ENCODE measurements around the gene DMRT3. TPM values are rescaled to one million over a fixed set of nuclear protein-coding genes. Genes with fewer than 3 reads are reported as not detected.

DMRT3 gene
- total and polyA plus RNA-seq, 11 donors, result 0.15 TPM; not detected in 10

DNA sequence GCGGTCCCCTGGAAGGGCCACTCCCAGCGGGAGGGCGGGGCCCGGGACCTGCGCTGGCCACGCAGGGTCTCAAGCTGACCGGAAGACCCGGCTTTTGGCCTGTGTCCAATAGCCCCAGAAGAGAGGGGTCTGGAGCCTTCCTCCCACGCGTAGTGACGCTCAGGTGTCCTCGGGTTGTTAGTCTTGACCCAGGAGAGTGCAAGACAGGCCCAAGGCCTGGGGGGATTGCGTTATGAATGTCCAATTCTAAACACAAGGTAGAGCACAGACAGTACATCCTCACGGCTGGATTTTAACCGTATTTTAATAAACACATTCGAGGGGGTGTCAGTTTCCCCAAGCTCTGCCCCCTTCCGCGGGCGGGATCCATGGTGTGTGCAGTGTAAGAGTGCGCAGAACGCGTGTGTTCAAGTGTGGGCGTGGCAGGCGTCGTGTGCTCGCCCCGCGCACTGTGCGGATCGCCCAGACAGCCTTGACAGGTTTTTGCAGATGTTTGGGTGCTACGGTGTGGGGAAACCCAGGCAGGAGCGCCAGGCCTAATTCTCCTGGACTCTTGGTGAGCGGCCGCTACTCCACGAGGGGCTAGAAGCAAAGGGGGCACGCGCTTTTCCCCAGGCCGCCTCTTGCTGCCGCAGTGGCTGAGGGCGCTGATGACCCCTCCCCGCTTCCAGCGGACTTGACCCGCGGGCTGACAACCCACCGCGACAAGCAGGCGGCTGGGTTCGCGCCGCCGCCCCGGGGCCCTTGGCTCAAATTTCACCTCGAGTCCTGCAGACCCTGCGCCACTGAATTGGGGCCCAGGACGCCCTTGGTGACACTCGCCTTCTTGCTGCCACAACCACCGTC is 6.1 kb upstream of the DMRT3 start:
- H3K4me1 ChIP-seq, result peaks cover 0 to 38% (median 13%) of the 10 kb centered on the region in 12 donors
- ATAC-seq (no peak), DNase-seq (no peak)
- no peaks in the 10 kb centered on the region for H3K36me3 ChIP-seq
- H3K9me3 ChIP-seq, result no peaks in the 10 kb centered on the region
- no peak overlapping the region for H3K27ac ChIP-seq
- no peak for TF ChIP-seq POLR2A (IDR thresholded peaks at IDR 0.05)
- TF ChIP-seq, protein P1, sequence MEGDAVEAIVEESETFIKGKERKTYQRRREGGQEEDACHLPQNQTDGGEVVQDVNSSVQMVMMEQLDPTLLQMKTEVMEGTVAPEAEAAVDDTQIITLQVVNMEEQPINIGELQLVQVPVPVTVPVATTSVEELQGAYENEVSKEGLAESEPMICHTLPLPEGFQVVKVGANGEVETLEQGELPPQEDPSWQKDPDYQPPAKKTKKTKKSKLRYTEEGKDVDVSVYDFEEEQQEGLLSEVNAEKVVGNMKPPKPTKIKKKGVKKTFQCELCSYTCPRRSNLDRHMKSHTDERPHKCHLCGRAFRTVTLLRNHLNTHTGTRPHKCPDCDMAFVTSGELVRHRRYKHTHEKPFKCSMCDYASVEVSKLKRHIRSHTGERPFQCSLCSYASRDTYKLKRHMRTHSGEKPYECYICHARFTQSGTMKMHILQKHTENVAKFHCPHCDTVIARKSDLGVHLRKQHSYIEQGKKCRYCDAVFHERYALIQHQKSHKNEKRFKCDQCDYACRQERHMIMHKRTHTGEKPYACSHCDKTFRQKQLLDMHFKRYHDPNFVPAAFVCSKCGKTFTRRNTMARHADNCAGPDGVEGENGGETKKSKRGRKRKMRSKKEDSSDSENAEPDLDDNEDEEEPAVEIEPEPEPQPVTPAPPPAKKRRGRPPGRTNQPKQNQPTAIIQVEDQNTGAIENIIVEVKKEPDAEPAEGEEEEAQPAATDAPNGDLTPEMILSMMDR (IDR thresholded peaks at IDR 0.05), result no peak
- 3 to 7% (median 6%) methylated on average over 41 to 57 of the region's 57 CpGs for WGBS, 4 donors
- intact Hi-C loops (cut with DNase I), result no loop called here
- no peak overlapping the region for H3K4me3 ChIP-seq
- H3K27me3 ChIP-seq, result peaks cover 67 to 100% (median 99%) of the 10 kb centered on the region in 9 donors

DNA sequence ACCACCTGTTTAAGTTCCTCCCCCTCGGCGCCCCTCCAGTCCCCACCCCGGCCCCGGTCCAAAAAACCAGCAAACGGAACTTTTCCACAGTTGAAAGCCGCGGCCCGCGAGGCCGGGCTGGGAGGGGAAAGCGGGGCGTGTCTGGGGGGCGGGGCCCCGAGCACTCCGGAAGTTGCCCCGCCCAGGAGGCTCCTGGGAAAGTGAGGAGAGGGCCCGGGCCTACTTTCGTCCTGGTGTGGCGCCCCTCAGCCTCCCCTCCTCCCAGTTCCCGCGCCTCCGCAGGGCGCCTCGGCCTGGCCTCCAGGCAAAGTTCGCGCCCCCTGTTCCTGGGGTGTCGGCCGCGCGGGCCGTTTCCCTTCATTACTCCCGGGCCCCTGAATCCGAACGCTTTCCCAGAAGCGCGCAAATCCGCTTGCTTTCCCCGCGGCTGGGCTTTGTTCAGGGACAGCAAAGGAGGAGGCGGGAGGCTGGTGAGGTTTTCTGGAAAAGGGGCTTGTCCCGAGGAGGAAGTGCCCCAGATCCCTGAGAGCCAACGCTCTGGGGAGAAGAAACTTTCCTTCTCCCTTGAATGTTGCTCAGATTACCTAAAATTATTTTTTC is 4.5 kb upstream of the DMRT3 start:
- intact Hi-C loops (cut with DNase I), result no loop called here
- Histone ChIP-seq H3K36me3 (no peaks in the 10 kb centered on the region), H3K9me3 (no peaks in the 10 kb centered on the region), H3K27ac (no peak overlapping the region), H3K4me1 (peaks cover 0 to 50% (median 19%) of the 10 kb centered on the region in 12 donors), H3K27me3 (peaks cover 78 to 100% (median 100%) of the 10 kb centered on the region in 9 donors), H3K4me3 (peak overlapping the region; percentile 15 to 53 (median 37))
- no peak for TF ChIP-seq POLR2A (IDR thresholded peaks at IDR 0.05)
- TF ChIP-seq, protein P1 (IDR thresholded peaks at IDR 0.05), result no peak
- WGBS, 4 donors, result 2 to 4% (median 3%) methylated on average over 23 to 42 of the region's 42 CpGs
- DNase-seq (no peak), ATAC-seq (peak in 1 of 4 donors; percentile 42)

DNA sequence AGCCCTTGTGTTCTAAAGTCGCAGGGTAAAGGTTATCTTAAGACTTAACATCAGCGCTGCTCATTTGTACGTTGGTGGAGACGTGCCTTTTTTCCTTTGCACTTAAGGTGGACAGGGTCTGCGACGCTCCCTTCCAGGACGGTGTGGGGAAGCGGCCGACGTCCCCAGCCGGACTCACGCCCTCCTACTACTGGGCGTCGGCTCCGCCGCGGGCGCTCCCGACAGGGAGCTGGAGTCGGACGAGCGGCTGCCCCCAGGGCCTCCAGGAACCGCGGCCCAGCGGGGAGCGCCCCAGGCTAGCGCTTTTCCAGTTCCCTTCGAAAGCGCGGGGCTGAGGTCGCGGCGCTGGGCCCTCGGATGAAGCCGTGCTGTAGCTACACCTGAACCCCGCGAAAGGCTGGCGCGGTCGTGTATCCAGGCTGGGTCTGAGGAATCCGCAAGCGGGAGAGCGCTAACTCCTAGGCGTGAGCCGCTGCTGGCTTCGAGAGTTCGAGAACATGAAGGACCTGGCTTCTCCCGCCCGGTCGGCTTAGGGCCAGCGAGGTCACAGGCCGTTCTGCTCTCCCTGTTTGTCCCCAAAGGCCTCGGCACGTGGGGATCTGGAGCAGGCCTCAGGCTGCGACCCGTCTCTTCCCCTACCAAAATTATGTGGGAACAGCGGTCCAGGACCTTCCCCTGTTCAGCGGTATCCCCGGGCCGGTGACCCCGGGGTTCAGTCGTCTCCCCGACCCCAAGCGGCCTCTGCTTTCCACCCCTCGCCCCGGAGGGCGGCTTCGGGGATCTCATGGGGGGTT is 3.8 kb upstream of the DMRT3 start:
- DNase-seq (no peak), ATAC-seq (no peak)
- Histone ChIP-seq H3K9me3 (no peaks in the 10 kb centered on the region), H3K27ac (no peak overlapping the region), H3K36me3 (no peaks in the 10 kb centered on the region), H3K4me3 (peak overlapping the region in 10 of 12 donors; percentile 10 to 53 (median 34)), H3K4me1 (peaks cover 0 to 55% (median 19%) of the 10 kb centered on the region in 12 donors), H3K27me3 (peaks cover 85 to 100% (median 98%) of the 10 kb centered on the region in 9 donors)
- TF ChIP-seq POLR2A (IDR thresholded peaks at IDR 0.05), result no peak
- TF ChIP-seq, protein P1 (IDR thresholded peaks at IDR 0.05), result no peak
- intact Hi-C loops (cut with DNase I), result no loop called here
- 4 to 5% (median 5%) methylated on average over 31 to 68 of the region's 68 CpGs for WGBS, 4 donors

Measured in heart left ventricle (tissue), 16 donors.